ENCODE data around the gene ACVRL1.

ACVRL1 gene

DNA sequence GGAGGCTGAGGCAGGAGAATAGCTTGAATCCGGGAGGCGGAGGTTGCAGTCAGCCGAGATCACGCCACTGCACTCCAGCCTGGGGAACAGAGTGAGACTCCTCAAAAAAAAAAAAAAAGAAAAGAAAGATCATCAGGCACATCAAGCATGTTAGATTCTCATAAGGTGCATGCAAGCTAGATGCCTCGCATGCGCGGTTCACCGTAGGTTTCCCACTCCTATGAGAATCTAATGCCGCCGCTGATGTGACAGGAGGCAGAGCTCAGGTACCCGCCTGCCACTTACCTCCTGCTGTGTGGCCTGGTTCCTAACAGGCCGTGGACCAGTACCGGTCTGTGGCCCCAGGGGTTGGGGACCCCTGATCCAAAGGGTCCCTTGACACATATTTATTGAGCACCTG is 51.2 kb downstream of the ACVRL1 start:
- Histone ChIP-seq H3K36me3 (ENCODE audit: control insufficient read depth, insufficient read depth, low read length) (no peaks in the 10 kb centered on the region), H3K27me3 (replicated peaks; ENCODE audit: control insufficient read depth, insufficient read depth, low read length) (no peaks in the 10 kb centered on the region), H3K4me3 (replicated peaks; ENCODE audit: low read depth, low read length) (no peak overlapping the region)
- TF ChIP-seq, protein P1, sequence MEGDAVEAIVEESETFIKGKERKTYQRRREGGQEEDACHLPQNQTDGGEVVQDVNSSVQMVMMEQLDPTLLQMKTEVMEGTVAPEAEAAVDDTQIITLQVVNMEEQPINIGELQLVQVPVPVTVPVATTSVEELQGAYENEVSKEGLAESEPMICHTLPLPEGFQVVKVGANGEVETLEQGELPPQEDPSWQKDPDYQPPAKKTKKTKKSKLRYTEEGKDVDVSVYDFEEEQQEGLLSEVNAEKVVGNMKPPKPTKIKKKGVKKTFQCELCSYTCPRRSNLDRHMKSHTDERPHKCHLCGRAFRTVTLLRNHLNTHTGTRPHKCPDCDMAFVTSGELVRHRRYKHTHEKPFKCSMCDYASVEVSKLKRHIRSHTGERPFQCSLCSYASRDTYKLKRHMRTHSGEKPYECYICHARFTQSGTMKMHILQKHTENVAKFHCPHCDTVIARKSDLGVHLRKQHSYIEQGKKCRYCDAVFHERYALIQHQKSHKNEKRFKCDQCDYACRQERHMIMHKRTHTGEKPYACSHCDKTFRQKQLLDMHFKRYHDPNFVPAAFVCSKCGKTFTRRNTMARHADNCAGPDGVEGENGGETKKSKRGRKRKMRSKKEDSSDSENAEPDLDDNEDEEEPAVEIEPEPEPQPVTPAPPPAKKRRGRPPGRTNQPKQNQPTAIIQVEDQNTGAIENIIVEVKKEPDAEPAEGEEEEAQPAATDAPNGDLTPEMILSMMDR (IDR thresholded peaks at IDR 0.05; ENCODE audit: insufficient read depth, low read length, poor library complexity, severe bottlenecking), result no peak
- DNase-seq (ENCODE audit: extremely low read depth, insufficient read length), result no peak

DNA sequence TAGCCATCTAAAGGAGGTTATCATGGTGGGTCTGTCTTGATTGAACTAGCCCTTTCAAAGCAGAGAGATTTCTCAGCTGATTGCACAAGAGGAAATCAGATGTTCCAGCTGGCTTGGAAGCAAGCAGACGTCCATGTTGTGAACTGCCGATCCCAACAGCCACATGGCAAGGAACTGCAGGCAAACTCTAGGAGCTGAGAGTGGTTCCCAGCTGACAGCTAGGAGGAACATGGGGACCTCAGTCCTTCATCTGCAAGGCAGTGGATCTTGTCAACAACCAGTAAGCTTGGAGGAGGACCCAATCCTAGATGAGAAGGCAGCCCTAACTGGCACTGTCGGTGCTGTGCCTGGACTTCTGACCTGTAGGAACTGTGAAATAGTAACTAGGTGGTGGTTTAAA is 51.9 kb downstream of the ACVRL1 start:
- no peak overlapping the region for H3K4me3 ChIP-seq (replicated peaks; ENCODE audit: low read depth, low read length)
- H3K36me3 ChIP-seq (ENCODE audit: control insufficient read depth, insufficient read depth, low read length), result no peaks in the 10 kb centered on the region
- no peak for DNase-seq (ENCODE audit: extremely low read depth, insufficient read length)
- TF ChIP-seq, protein P1 (IDR thresholded peaks at IDR 0.05; ENCODE audit: insufficient read depth, low read length, poor library complexity, severe bottlenecking), result no peak
- no peaks in the 10 kb centered on the region for H3K27me3 ChIP-seq (replicated peaks; ENCODE audit: control insufficient read depth, insufficient read depth, low read length)

- H3K4me3 ChIP-seq (replicated peaks; ENCODE audit: low read depth, low read length), result no peak overlapping the region
- TF ChIP-seq, protein P1 (IDR thresholded peaks at IDR 0.05; ENCODE audit: insufficient read depth, low read length, poor library complexity, severe bottlenecking), result no peak
- no peak for DNase-seq (ENCODE audit: extremely low read depth, insufficient read length)
These were observed 52.6 kb downstream of the ACVRL1 start for GRCh38 chr12:51959921-51960320.

GRCh38 chr12:51960488-51960887 is 53.2 kb downstream of the ACVRL1 start:
- TF ChIP-seq, protein P1 (IDR thresholded peaks at IDR 0.05; ENCODE audit: insufficient read depth, low read length, poor library complexity, severe bottlenecking), result no peak
- Histone ChIP-seq H3K4me3 (replicated peaks; ENCODE audit: low read depth, low read length) (no peak overlapping the region), H3K36me3 (ENCODE audit: control insufficient read depth, insufficient read depth, low read length) (no peaks in the 10 kb centered on the region), H3K27me3 (replicated peaks; ENCODE audit: control insufficient read depth, insufficient read depth, low read length) (no peaks in the 10 kb centered on the region)
- no peak for DNase-seq (ENCODE audit: extremely low read depth, insufficient read length)

More at GRCh38 chr12:51959921-51960320, 52.6 kb downstream of the ACVRL1 start:
- no peaks in the 10 kb centered on the region for H3K27me3 ChIP-seq (replicated peaks; ENCODE audit: control insufficient read depth, insufficient read depth, low read length)
- H3K36me3 ChIP-seq (ENCODE audit: control insufficient read depth, insufficient read depth, low read length), result no peaks in the 10 kb centered on the region

GRCh38 chr12:51960890-51961289 is 53.6 kb downstream of the ACVRL1 start:
- H3K4me3 ChIP-seq (replicated peaks; ENCODE audit: low read depth, low read length), result no peak overlapping the region
- no peaks in the 10 kb centered on the region for H3K27me3 ChIP-seq (replicated peaks; ENCODE audit: control insufficient read depth, insufficient read depth, low read length)
- TF ChIP-seq, protein P1 (IDR thresholded peaks at IDR 0.05; ENCODE audit: insufficient read depth, low read length, poor library complexity, severe bottlenecking), result no peak
- H3K36me3 ChIP-seq (ENCODE audit: control insufficient read depth, insufficient read depth, low read length), result no peaks in the 10 kb centered on the region
- no peak for DNase-seq (ENCODE audit: extremely low read depth, insufficient read length)

DNA sequence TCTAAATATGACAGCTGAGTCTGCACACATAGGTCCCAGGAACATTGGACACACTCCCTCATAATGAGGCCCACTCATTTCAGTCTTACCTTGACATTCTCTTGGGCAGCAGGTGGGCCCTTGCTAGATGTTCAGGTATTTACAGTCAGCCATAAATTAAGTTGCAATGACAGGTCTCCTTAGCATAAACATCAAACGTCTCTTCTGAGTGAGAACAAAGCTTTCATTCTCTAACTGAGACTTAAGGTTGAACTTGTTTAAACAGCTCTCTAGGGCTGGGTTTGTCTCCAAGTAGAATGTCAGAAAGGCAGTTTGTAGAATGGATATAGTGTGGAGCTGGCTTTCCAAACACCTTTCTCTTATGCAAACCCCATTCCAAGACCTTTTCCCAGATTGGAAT is 54.5 kb downstream of the ACVRL1 start:
- no peak for DNase-seq (ENCODE audit: extremely low read depth, insufficient read length)
- no peak overlapping the region for H3K4me3 ChIP-seq (replicated peaks; ENCODE audit: low read depth, low read length)
- H3K36me3 ChIP-seq (ENCODE audit: control insufficient read depth, insufficient read depth, low read length), result no peaks in the 10 kb centered on the region
- TF ChIP-seq, protein P1 (IDR thresholded peaks at IDR 0.05; ENCODE audit: insufficient read depth, low read length, poor library complexity, severe bottlenecking), result no peak
- no peaks in the 10 kb centered on the region for H3K27me3 ChIP-seq (replicated peaks; ENCODE audit: control insufficient read depth, insufficient read depth, low read length)

Data from GM06990 (cell line).